ENCODE measurements around the gene NTRK3. TPM values are rescaled to one million over a fixed set of nuclear protein-coding genes. Genes with fewer than 3 reads are reported as not detected.

The NTRK3 gene
- total and polyA plus RNA-seq, 3 donors from 2014 or later, result 10.7 to 40.6 (median 24.6) TPM

DNA sequence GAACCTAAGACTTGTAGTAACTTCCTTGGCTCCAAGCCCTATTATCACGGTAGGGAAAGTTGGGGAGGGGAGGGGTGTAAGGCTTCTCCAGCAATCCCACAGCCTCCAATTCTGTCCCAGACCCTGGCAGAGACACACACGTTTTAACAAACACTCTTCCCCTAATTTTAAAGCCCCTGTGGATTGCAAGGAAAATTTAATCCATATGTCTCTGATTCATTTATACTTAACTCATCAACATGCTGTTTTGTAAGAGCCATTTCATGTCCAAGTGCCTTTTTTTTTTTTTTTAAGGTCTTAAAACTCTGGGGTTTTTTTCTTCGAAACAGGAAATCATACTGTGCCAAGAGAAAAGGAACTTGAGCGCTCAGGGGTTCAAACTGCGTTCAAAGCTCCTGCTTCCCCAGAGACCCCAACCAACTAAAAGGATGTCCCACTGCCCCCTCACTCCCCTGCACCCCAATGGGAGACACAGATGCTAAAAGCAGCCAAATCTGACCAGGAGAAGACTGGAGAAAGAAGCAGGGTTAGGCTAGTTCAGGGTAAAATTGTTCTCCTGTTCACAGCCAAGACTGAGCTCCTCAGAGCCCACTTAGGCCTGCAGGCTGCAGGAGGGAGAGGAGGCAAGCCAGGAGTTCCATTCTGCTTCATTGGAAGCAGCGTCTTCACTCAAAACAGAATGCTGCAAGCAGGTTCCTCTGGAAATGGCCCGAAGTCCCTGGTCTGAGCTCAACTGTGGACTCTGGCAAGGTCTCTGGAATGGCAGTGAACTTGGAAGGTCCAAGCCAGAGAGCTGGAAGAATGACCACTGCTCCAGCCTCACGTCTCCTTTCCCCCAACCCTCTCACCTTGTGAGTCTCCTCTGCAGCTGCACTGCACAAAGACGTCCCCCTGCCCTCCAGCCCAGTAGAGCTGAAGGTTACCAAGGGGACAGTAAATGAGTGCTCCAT is 172.5 kb downstream of the NTRK3 start:
- no peak for DNase-seq
- no peak overlapping the region for H3K27ac ChIP-seq
- no peaks in the 10 kb centered on the region for H3K27me3 ChIP-seq
- H3K4me3 ChIP-seq, result no peak overlapping the region
- TF ChIP-seq CTCF (IDR thresholded peaks at IDR 0.05) (no peak), POLR2A (IDR thresholded peaks at IDR 0.05) (no peak)
- intact Hi-C loops (cut with DNase I; ENCODE audit: low total_unique reads), result no loop called here
- peaks cover 8% of the 10 kb centered on the region for H3K4me1 ChIP-seq
- no peaks in the 10 kb centered on the region for H3K9me3 ChIP-seq
- 42 to 49% methylated on average over 8 to 9 of the region's 9 CpGs for WGBS, 2 donors
- H3K36me3 ChIP-seq (ENCODE audit: low read depth, missing control alignments), result no peaks in the 10 kb centered on the region

GRCh38 chr15:88080616-88081015 is 175.9 kb downstream of the NTRK3 start:
- intact Hi-C loops (cut with DNase I; ENCODE audit: low total_unique reads), result no loop called here
- H3K36me3 ChIP-seq (ENCODE audit: low read depth, missing control alignments), result no peaks in the 10 kb centered on the region
- H3K4me3 ChIP-seq, result no peak overlapping the region
- peaks cover 8% of the 10 kb centered on the region for H3K4me1 ChIP-seq
- no peaks in the 10 kb centered on the region for H3K9me3 ChIP-seq
- DNase-seq, result no peak
- H3K27me3 ChIP-seq, result no peaks in the 10 kb centered on the region
- H3K27ac ChIP-seq, result no peak overlapping the region
- 88 to 100% methylated on average over 3 of the region's 3 CpGs for WGBS, 2 donors
- TF ChIP-seq CTCF (IDR thresholded peaks at IDR 0.05), result no peak
- no peak for TF ChIP-seq POLR2A (IDR thresholded peaks at IDR 0.05)

DNA sequence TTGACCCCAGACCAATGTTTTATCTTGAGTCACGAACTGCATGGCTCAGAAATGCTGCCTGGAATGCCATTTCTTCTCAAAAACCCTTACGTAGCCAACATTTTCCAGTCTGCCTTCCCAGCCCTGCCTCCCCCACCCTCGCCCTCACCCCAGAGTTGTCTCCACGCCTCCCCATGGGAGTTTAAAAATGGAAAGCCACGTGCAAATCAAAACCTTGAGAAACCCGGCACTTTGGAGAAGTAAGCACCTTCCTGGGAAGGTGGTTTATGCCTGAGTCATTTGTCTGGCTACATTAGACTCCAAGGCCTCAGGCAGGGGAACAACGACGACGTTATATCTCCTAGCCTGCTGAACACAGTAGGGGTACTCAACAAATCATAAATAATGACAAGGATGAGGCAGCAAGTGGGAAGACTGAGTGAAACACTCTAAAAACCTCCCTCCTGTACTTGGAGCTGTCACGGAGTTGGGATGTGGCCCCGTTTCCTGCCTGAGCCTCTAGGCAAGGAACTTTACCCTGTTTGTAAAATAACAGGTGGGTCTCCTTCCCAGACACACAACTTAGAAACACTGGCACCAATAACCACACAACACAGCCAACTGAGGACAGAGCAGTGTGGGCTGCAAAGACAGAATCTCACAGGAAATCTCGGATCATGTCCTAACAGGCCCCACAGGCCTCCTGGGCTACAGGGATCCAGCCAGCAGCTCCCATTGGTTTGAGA is 179.1 kb downstream of the NTRK3 start:
- TF ChIP-seq CTCF (IDR thresholded peaks at IDR 0.05) (no peak), POLR2A (IDR thresholded peaks at IDR 0.05) (no peak)
- Histone ChIP-seq H3K36me3 (ENCODE audit: low read depth, missing control alignments) (no peaks in the 10 kb centered on the region), H3K27me3 (no peaks in the 10 kb centered on the region), H3K4me1 (peaks cover under 1% of the 10 kb centered on the region), H3K4me3 (no peak overlapping the region), H3K9me3 (no peaks in the 10 kb centered on the region), H3K27ac (no peak overlapping the region)
- no peak for DNase-seq
- intact Hi-C loops (cut with DNase I; ENCODE audit: low total_unique reads), result no loop called here
- WGBS, 2 donors, result 60 to 63% methylated on average over 12 of the region's 12 CpGs

- Histone ChIP-seq H3K27me3 (no peaks in the 10 kb centered on the region), H3K4me1 (no peaks in the 10 kb centered on the region), H3K36me3 (ENCODE audit: low read depth, missing control alignments) (no peaks in the 10 kb centered on the region), H3K4me3 (no peak overlapping the region), H3K9me3 (no peaks in the 10 kb centered on the region), H3K27ac (no peak overlapping the region)
- WGBS, 2 donors, result 88 to 97% methylated on average over 1 of the region's 1 CpG
- intact Hi-C loops (cut with DNase I; ENCODE audit: low total_unique reads), result no loop called here
- no peak for DNase-seq
- TF ChIP-seq CTCF (IDR thresholded peaks at IDR 0.05) (no peak), POLR2A (IDR thresholded peaks at IDR 0.05) (no peak)
Measured at GRCh38 chr15:88076328-88076727, 180.2 kb downstream of the NTRK3 start.

All from testis (tissue), 3 donors.